Measurements from ENCODE around the gene RBM4.
"Not testable (repeated sequence)": the region's sequence is repeated elsewhere in the genome, so short reads cannot be mapped to it uniquely, and the experiment has no call there.

RBM4 gene, protein sequence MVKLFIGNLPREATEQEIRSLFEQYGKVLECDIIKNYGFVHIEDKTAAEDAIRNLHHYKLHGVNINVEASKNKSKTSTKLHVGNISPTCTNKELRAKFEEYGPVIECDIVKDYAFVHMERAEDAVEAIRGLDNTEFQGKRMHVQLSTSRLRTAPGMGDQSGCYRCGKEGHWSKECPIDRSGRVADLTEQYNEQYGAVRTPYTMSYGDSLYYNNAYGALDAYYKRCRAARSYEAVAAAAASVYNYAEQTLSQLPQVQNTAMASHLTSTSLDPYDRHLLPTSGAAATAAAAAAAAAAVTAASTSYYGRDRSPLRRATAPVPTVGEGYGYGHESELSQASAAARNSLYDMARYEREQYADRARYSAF

GRCh38 chr11:66638177-66639065, at the start of gene RBM4:
Gene RBM4 (plus strand): TSS chr11:66638703. CDS start chr11:66639712, 1,009 bp downstream.
- peak; percentile 87 for DNase-seq (ENCODE audit: low read depth)

GRCh38 chr11:66589315-66589714, 49.2 kb upstream of the RBM4 start:
- not testable (repeated sequence) for DNase-seq (ENCODE audit: low read depth)

- DNase-seq (ENCODE audit: low read depth) = no peak
Measured at GRCh38 chr11:66589996-66590675, 48.4 kb upstream of the RBM4 start.

GRCh38 chr11:66591175-66591574, 47.3 kb upstream of the RBM4 start:
- DNase-seq (ENCODE audit: low read depth) = no peak

DNA sequence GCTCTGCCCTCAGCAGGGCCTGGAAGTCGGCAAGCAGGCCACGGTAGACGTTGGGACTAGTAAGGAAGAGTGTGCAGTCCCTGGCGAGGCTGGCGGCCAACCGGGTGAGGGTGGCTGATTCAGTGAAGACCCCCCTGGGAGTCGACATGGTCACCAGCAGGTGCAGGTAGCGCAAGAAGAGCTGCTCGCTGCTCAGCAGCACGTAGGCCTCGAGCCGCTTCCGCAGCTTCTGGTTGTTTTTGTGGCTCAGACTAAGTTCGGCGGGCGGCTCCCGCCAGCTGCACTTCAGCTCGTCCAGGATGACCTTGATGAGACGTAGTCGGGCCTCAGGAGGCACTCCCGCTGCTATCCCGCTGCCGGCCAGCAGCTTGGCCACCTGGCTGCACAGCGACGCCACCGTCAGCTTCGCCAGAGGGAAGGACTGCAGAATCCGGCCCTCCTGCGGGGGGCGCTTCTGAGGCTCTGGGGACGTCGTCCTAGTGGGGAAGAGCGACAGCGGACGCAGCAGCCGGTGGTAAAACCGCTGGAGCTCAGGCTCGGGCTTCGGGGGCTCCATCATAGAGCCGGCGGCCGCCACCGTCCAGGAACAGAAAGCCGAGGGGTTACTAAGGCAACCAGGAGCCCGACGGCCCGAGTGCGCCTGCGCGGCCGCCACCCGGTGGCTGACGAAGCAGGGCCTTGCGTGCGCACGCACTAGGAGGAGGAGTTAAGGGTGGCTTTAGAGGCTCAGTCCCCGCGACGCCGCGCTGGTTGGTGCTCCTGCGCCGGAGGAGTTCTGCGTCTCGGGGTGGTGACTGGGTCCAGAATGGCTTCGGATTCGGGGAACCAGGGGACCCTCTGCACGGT, 45.8 kb upstream of the RBM4 start, which contains the start of the genes CCDC87 and CCS:
Gene CCDC87, minus strand, starts transcription at position 607 of the 846 bp plus-strand sequence. Its CDS starts 48 bp downstream, at position 559.
Gene CCS, plus strand, starts transcription at position 729 of the 846 bp plus-strand sequence. Its CDS starts 77 bp downstream, at position 806.
- DNase-seq (ENCODE audit: low read depth) = peak; percentile 99

- DNase-seq (ENCODE audit: low read depth) = no peak
Measured at GRCh38 chr11:66593303-66593635, 45.2 kb upstream of the RBM4 start.

DNA sequence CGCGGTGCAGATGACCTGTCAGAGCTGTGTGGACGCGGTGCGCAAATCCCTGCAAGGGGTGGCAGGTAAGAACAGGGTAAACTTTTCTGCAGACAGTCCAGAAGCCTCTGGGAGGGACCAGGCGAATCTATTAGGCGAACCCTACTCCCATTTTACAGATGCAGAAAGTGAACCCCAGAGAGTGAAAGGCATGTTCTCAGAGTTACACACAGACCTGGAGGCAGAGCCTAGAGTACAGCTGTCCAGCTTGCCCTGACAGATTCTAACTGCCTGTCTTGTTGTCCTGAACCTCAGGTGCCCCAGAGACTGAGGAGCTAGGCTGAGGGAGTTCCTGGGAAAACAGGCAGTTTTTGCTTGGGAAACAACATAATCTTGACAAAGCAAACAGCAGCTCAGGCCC, 44.9 kb upstream of the RBM4 start:
- DNase-seq (ENCODE audit: low read depth) = no peak

DNA sequence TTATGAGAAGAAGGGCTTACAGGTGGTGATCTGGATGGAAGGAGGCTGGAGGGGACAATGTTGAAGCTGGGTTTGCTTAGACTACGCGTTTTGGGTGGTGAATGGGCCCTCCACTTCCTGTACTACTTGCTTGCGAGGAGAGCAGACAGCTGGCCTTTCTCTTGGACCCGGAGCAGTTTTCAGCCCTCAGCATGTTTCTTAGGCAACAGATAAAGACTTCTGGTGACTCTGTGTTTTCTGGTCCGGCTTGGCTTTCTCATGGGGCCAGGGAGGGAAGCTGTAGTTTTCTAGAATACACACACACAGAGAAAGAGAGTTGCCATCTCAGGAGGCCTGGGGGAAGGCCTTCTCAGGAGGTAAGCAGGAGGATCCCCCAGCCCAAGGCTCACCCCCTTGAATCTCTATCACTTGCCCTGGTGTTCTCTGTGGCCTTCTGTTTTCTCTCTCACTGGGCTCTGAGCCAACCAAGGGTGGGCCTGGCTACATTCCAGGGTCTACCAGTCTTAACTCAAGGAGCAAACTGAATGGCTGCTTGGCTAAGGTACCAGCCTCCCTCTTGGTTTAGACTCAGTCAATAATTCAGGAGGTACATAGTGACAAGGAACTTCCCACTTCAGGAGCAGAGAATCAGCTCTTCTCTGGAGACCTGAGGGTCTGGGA, 43.1 kb upstream of the RBM4 start:
- DNase-seq (ENCODE audit: low read depth) = no peak

DNA sequence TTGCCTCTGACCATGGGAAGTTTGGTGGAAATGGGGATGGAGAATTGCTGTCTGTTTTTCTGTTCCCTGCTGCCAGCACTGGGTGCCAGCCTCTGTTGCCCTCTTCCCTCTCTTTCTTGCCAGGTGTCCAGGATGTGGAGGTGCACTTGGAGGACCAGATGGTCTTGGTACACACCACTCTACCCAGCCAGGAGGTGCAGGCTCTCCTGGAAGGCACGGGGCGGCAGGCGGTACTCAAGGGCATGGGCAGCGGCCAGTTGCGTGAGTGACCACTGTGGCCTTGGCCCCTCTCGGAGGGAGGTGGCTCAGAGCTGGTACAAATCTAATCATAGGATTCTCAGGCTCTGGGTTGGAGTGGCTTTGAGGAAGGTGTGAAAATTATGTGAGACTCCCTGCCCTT, 39.5 kb upstream of the RBM4 start:
- DNase-seq (ENCODE audit: low read depth) = no peak

GRCh38 chr11:66600219-66600618, 38.3 kb upstream of the RBM4 start:
- no peak for DNase-seq (ENCODE audit: low read depth)

DNA sequence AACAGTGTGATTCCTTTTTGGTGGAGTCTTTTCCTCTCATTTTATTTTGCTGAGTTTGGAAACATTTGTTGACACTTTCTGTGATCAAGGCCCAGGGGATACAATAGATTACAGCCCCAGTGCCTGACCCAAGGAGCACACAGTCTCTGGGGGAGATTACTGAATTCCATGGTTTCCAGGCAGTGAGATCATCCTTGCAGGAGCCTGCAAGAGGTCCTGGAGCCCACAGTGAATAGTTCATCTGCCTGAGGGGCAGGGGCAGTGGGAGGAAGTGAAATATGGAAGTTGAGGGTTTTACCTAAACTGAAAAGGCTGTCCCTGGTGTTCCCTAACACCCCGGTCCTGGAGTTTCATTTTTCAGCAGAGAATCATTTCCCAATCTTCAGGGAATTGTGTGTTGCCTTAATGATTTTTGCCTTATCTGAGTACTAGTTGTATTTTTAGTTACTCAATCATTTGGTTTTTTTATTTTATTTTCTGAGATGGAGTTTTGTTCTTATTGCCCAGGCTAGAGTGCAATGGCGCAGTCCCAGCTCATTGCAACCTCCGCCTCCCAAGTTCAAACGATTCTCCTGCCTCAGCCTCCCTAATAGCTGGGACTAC, 37.8 kb upstream of the RBM4 start:
- no peak for DNase-seq (ENCODE audit: low read depth)

GRCh38 chr11:66603072-66603471, 35.4 kb upstream of the RBM4 start:
- no peak for DNase-seq (ENCODE audit: low read depth)

GRCh38 chr11:66604155-66604554, 34.3 kb upstream of the RBM4 start:
- DNase-seq (ENCODE audit: low read depth) = no peak

DNA sequence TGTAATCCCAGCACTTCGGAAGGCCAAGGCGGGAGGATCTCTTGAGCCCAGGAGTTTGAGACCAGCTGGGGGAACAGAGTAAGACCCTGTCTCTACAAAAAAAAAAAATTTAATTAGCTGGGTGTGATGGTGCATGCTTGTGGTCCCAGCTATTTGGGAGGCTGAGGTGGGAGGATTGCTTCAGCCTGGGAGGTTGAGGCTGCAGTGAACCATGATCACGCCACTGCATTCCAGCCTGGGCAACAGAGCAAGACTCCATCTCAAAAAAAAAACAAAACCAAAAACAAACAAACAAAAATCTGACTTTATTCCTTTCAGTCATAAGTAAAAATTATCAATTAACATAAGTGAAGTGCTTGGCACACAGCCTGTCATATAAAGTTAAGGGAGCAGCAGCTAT, 31.9 kb upstream of the RBM4 start:
- DNase-seq (ENCODE audit: low read depth) = not testable (repeated sequence)

DNA sequence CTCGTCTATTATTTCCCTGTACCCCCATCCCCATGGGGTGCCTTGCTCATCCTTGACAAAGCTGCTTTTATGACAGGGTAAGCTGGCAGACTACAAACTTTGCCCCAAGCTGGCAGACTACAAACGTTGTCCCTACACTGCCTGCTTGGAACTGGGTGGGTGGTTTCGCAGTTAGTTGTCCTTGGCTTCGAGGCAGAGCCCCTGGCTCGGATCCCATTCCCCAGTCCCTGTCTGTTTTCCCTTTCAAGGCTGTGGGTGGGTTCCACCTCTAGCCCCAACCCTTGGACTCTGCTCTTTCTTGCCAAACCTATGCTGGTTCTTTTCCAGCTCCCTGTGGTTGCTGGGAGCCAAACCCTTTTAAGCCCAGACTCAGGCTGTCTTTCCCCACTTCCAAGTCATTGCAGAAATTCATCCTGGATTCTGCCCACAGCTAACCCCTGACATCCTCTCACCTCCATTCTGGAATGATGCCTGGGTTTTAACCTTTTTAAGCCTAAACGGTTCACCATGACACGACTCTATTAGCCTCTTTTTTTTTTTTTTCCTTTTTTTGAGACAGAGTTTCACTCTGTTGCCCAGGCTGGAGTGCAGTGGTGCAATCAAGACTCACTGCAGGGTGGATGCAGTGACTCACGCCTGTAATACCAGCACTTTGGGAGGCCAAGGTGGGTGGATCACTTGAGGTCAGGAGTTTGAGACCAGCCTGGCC, 31.2 kb upstream of the RBM4 start:
- DNase-seq (ENCODE audit: low read depth) = no peak

DNA sequence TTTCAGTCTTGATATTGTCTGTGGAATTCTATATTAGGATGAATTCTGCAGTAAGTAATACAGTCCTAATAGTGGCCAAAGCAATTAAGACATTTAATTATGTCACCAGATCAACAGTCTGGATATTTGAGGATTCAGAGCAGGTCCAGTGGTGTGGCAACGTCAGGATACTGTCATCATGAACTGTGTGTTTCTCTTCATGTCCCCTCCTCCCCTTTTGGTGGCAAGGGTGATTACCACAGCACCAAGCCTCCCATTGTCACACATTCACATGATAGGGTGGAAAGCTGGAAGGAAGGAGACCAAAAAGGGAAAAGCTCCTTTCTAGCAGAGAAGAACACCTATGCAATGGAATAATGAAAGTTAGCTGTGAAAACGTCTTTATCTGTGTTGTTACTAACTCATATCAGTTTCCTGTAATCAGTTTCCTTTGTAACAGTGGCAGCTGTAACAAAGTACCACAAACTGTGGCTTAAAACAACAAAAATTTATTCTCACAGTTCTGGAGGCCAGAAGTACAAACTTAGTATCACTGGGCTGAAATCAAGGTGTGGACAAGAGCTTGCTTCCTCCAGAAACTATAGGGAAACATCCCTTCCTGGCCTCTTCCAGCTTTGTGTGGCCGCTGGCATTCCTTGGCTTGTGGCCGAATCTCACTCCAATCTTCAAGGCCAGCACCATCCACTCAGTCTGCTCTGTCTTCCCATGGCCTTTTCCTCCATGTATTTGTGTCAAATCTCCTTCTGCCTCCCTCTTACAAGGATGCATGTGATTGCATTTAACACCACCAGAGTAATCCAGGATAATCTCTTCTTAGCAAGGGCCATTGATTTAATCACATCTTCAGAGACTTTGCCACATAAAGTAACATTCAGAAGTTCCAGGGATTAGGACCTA, 28.5 kb upstream of the RBM4 start:
- no peak for DNase-seq (ENCODE audit: low read depth)

DNA sequence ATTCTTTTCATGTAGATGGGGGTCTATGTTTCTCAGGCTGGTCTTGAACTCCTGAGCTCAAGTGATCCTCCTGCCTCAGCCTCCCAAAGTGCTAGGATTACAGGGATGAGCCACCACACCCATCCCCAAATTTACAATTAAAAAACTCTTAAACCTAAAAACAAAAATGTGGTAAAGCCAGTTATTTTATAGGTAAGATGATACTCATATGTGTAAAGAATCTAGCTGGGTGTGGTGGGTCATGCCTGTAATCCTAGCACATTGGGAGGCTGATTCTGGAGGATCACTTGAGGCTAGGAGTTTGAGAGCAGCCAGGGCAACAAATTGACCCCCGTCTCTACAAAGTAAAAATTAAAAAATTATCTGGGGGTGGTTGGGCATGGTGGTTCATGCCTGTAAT, 26.0 kb upstream of the RBM4 start:
- no peak for DNase-seq (ENCODE audit: low read depth)

DNA sequence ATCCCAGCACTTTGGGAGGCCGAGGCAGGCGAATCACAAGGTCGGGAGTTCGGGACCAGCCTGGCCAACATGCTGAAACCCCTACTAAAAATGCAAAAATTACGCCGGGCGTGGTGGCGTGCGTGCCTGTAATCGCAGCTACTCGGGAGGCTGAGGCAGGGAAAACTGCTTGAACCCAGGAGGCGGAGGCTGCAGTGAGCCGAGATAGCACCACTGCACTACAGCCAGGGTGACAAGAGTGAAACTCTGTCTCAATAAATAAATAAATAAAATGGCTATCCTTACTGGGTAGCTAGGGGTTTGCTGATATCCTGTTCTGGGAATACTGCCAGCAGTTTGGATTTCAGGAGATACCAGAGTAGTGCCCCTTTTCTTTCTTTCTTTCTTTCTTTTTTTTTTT, 24.4 kb upstream of the RBM4 start:
- DNase-seq (ENCODE audit: low read depth) = no peak

All from activated T-cell treated with anti-CD3 and anti-CD28 coated beads for 1 hour (primary cell).